Fibroblast of villous mesenchyme (primary cell): ENCODE results near the gene KIAA0753. TPM values are rescaled to one million over a fixed set of nuclear protein-coding genes. Genes with fewer than 3 reads are reported as not detected.
A peak's percentile ranks its signal among the peaks of the same experiment; 100 is the strongest.

Experiments used
- DNase-seq: peaks from one replicate; pipeline ENCODE4 v3.0.0-alpha.2; 2010; ENCODE audit warnings: low read depth
- H3K4me3 ChIP-seq: 2 replicates; pipeline ENCODE4 v1.5.1; 2011; ENCODE audit warnings: low read depth, mild to moderate bottlenecking, low read length
- total RNA-seq: library from RNA; depleted of rRNA; stranded (reverse); fragments of >200 nt; gene quantifications from 2 replicates; pipeline ENCODE4 v1.2.3, GENCODE V29; 2012
- TF ChIP-seq, protein P1 (sequence below): IDR thresholded peaks from 2 replicates; pipeline ENCODE4 v1.5.1; 2012; ENCODE audit warnings: low read depth, mild to moderate bottlenecking, low read length; ENCODE audit not compliant: insufficient read depth

KIAA0753 gene
- total RNA-seq, 1 donor, result 23.3 TPM

DNA sequence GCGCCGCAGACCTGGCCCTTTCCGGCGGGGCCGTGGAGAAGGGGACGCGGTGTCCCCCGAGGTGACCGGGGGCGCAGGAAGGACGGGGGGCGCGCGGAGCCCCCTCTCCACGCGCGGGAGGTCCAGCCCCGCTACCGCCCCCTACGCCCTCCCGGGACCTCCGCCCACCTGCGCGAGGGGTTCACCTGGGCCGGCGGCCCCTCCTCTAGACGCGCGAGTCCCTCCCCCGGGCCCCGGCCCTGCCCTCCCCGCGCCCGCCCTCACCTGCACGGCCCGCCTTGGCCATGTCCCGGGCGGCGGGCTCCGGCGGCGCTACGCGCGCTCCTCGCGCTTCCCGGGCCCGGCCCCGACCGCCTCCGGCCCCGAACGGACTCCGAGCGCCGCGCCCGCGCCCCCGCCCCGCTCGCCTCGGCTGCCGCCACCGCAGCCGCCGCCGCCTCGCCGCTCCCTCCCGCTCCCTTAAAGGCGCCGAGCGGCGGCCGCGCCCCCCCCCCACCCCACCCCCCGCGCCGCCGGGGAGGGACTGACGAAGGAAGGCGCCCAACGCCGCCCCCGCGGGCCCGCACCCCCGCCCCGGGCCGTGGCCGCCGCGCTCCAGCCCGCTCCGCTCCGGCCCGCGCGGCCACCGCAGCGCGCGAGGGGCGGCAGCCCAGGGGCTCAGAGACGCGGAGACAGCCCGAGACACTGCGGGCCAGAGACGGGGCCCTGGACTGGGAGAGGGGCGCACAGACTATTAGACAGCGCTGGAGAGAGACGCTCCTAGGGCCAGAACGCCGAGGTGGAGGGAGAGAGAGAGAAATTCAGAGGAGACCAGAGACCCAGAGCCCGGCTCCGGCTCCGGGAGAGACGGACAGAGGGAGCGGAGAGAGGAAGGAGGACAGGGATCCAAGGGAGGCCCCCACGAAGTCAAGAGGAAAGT lies 84.1 kb downstream of the KIAA0753 start, which contains the start of gene PITPNM3:
Gene PITPNM3, minus strand, starts transcription at position 435 of the 919 bp plus-strand sequence. Its CDS starts 149 bp downstream, at position 286.
- TF ChIP-seq, protein P1, sequence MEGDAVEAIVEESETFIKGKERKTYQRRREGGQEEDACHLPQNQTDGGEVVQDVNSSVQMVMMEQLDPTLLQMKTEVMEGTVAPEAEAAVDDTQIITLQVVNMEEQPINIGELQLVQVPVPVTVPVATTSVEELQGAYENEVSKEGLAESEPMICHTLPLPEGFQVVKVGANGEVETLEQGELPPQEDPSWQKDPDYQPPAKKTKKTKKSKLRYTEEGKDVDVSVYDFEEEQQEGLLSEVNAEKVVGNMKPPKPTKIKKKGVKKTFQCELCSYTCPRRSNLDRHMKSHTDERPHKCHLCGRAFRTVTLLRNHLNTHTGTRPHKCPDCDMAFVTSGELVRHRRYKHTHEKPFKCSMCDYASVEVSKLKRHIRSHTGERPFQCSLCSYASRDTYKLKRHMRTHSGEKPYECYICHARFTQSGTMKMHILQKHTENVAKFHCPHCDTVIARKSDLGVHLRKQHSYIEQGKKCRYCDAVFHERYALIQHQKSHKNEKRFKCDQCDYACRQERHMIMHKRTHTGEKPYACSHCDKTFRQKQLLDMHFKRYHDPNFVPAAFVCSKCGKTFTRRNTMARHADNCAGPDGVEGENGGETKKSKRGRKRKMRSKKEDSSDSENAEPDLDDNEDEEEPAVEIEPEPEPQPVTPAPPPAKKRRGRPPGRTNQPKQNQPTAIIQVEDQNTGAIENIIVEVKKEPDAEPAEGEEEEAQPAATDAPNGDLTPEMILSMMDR, result no peak
- DNase-seq, result no peak

DNA sequence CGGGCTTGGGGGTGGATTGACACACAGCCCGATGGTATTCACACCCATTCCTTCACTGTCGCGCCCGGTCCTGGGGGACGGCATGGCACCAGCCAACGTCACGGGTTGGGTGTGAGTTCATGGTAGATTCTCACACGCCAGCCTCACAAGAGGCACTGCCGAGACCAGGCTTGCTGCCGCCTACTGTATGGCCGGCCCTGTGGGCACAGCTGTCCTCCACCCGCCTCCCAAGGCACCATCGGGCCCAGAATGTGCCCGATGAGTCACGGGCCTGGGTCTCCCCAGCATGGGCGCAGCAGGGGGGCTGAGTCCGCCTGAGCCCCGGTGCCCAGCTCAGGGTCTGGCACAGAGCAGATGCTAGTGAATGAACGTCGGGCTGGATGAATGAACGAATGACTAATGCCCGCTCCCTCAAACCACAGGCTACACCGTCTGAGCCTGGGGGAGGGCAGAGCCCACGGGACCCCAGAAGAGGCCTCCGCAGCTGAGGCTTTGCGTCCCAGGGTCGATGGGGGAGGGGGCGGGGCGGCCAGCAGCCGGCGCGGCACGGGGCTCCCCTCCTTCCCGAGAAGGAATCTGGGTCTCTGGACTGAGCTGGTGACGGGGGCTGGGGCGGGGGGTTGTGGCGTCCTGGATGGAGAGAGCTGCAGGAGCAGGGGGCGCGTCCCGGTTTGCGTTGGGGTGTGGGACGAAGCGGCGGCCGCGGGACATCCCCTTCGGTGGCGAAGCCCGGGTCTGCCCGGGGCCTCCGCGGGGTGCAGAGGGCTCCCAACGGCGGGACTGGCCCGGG lies 85.0 kb downstream of the KIAA0753 start:
- TF ChIP-seq, protein P1, result no peak
- DNase-seq, result no peak
- H3K4me3 ChIP-seq, result peak overlapping the region; percentile 35

More for the DNA sequence above, 84.1 kb downstream of the KIAA0753 start, which contains the start of gene PITPNM3:
- peak within 1 kb of the TSS; percentile 35 for H3K4me3 ChIP-seq

DNA sequence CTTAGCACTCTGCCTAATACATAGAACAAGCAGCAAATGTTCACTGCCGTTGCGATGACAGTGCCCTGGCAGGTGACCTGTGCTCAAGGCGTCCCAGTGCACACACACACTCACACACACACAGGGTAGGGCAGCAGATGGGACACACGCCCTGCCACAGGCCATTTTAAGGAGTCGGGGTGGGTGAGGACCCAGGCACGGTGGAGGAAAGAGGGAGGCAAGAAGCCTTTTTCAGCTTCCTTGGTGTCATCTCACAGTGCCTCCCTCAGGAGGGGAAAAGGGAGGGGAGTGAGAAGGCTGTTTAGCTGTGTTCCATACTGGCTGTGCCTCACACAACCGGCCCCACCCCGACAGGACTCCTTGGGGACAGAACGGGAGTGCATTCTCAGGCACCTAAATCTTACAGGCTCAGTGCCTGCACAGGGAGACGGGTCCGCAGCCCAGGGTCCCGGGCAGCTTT lies 85.6 kb downstream of the KIAA0753 start:
- H3K4me3 ChIP-seq, result no peak overlapping the region
- TF ChIP-seq, protein P1, result no peak
- DNase-seq, result no peak

DNA sequence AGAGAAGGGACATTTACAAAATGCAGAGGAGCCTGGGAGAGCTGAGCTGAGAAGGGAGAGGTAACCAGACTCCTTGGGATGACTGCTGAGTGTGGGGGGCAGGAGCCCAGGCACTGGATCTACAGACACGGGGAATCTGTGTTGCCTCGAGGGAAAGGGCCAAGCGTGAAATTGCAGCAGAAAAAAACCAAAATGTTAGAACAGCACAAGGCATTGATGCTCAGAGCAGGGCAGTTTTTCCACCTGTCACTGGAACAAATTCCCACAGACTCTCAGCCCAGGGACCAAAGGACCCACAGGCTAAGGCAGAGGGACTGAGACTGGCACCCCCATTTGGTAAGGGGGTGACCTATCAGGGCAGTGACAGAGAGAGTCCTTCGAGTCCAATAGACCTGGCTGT lies 86.2 kb downstream of the KIAA0753 start:
- TF ChIP-seq, protein P1, result no peak
- no peak overlapping the region for H3K4me3 ChIP-seq
- DNase-seq, result no peak

DNA sequence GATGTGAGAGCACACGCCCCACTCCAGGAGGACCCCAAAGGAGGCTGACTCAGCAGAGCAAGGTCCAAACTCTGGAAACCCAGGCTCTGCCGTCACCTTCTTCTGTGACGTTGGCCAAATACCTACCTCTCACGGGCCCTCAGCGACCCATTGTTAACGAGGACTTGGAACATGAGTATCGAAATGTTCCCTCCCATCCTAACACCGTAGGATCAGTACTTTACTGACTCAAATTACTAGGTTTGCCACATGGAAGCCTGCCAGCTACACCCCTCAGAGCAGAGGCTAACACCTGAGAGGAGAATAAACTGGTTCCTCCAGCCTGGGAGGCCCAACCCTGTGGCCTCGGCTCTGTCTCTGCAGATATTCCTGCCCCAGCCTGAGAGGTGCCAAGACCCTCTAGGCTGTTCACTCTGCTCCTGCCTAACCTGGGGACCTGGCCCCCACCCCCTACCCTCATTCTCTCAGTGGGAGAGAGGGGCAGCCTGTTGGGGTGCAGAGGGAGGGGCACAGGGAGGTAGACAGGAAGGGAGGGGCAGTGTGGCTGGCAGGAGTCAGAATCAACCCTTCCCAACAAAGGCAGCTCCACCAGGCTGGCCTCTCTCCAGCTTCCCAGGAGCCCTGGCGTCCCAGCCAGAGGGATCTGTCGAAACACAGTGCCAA lies 88.5 kb downstream of the KIAA0753 start:
- DNase-seq, result no peak
- TF ChIP-seq, protein P1, result no peak
- H3K4me3 ChIP-seq, result no peak overlapping the region

DNA sequence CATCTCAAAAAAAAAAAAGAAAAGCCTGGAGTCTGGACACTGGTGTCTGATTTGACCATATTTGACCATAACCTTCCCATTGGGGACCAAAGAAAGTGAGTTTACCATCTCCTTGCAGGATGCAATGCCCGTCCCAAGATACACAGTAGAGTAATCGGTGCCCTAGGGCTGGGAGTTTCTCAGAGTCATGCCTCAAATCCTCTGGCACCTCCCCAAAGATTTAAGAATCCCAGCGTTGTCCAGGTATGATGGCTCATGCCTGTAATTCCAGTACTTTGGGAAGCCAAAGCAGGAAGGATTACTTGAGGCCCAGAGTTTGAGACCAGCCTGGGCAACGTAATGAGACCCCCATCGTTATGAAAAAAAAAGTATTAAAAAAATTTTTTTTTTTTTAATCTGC lies 89.2 kb downstream of the KIAA0753 start:
- DNase-seq, result no peak
- TF ChIP-seq, protein P1, result no peak
- H3K4me3 ChIP-seq, result no peak overlapping the region
